Measurements from ENCODE around the gene EFEMP2.

Gene EFEMP2

DNA sequence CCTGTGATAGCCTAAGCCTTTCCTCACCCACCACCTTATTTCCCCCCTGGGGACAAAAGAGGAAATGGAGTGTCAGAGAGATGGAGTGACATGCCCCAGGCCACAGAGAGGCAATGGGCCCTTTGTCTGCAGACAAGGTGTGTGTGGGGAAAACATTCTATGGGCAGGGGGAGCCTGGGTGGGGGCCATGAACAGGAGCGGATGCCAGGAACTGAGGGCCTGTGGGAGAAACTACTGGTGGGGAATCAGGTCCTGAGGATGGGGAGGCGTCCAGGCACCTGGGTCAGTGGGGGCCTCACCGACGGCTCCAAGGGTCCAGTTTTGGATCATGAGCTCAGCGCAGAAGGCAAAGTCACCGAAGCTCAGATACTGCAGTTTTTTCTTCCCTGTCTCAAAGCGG, 12.6 kb upstream of the EFEMP2 start:
- in situ Hi-C loops (cut with MboI; ENCODE audit: low sequenced_read_pairs) = no loop called here

DNA sequence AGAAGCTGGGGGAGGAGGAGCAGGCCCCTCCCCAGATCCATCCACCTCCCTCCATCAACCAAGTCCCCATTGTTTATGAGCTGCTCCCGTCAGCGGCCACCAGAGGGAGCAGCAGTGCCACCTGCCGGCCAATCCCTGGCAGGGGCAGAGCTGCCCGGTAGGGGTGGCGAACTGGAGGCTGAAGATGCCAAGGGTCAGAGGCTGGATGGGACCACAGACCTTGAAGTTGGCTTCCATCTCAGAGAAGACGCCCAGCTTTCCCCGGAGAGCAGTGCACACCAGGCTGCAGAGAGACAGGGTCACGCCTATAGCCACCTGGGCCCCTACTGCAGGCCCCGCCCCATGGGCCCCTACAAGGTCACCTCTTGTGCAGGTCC, 12.1 kb upstream of the EFEMP2 start:
- in situ Hi-C loops (cut with MboI; ENCODE audit: low sequenced_read_pairs) = no loop called here

DNA sequence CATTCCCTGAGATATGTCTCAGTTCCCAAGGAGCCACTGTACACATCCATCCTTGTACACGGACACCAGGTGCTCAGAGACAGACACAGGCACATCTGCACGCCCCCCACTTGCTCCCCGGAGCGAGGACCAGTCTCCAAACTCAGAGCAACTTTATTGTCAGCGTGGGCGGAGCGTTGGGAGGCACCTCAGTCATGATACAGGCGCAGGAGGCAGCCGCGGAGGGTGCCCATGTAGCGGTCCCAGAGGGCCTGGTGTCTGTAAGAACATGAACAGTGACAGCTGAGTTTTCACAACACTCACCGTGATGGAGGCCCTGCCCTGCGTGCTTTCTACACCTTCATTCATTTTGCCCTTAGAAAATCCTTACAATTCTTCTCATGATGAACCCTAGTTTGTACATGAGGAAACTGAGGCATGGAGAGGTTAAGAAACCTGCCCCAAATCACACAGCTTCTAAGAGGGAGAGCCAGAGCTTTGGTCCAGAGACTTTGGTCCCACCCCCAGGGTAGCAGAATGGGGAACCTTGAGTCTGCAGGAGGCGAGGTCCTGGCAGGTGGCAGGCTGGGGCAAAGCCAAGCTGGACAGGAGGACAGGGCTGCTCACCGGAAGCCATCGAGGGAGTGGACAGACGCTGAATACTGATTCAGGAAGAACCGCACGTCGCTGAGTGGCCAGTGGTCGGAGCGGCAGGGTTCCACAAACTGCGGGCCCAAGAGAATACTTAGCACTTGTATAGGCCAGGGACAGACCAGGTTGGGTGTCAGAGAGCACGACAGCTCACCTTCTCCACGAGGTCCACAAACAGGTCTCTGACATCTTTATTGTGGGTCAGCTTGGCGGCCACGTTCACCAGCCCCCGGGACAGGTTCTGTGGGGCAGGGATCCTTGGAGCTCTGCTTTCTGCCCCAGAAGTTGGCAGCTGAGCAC, 11.5 kb upstream of the EFEMP2 start:
- in situ Hi-C loops (cut with MboI; ENCODE audit: low sequenced_read_pairs) = no loop called here

DNA sequence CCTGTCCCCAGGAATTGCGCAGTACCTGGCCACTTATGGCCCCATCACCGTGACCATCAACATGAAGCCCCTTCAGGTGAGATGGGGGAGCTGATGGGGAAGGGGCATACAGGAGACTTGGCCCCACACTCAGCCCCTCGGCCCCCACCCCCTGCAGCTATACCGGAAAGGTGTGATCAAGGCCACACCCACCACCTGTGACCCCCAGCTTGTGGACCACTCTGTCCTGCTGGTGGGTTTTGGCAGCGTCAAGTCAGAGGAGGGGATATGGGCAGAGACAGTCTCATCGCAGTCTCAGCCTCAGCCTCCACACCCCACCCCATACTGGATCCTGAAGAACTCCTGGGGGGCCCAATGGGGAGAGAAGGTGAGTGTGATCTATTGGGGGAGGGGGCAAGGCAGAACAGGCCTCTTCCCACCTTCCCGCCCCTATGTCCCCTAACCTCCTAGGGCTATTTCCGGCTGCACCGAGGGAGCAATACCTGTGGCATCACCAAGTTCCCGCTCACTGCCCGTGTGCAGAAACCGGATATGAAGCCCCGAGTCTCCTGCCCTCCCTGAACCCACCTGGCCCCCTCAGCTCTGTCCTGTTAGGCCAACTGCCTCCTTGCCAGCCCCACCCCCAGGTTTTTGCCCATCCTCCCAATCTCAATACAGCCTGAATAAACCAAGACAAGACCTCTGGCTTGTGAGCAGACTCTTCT, 10.6 kb upstream of the EFEMP2 start:
- in situ Hi-C loops (cut with MboI; ENCODE audit: low sequenced_read_pairs) = no loop called here

DNA sequence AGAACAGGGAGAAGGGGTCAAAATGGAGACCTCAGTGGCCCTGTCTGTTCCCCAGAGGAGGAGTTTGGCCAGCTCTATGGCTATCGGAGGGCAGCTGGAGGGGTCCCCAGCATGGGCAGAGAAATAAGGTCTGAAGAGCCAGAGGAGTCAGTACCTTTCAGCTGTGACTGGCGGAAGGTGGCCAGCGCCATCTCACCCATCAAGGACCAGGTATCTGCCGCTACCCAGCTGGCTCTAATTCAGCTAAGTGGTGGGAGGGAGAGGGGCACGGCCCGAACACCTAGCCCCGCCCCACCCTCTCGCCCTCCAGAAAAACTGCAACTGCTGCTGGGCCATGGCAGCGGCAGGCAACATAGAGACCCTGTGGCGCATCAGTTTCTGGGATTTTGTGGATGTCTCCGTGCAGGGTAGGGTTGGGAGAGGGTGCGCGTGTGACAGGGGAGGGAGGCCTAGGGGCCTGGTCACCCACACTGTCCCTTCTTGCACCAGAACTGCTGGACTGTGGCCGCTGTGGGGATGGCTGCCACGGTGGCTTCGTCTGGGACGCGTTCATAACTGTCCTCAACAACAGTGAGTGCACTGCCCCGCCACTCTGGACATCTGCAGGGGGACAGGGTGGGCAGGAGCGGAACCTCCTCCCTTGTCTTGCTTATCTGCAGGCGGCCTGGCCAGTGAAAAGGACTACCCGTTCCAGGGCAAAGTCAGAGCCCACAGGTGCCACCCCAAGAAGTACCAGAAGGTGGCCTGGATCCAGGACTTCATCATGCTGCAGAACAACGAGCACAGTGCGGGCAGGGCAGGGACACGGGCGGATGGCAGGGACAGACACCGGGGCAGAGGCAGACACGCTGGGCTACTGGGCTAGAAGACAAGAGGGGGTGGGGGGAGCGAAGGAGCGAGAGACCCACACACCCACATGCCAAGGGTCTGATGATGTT, 9.8 kb upstream of the EFEMP2 start:
- in situ Hi-C loops (cut with MboI; ENCODE audit: low sequenced_read_pairs) = no loop called here

DNA sequence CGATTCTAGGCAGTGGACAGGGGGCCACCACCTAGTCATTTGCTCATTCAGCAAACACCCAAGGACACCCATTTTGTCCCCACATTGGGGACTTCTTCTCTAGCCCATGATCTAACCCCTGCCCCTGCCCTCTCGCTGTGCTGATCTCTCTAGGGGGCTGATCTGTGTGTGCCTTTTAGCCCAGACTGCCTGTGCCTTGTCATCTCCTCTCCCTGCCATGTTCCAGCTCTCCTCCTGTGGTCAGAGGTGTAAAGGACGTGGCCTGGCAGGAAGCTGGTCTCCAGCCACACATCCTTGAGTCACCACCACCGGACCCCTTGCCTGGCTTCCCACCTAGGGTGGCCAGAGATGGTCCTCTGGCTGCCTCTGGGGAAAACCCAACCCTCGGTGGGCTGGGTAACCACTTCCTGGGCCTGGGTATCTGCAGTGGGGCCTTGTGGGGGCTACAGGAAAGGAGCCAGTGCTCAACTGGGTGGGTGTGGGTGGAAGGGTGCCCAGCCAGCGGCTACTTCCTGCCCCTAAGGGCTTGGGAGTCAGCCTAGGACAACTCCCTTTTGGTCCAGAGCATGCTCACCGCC, 8.3 kb upstream of the EFEMP2 start:
- in situ Hi-C loops (cut with MboI; ENCODE audit: low sequenced_read_pairs) = no loop called here

DNA sequence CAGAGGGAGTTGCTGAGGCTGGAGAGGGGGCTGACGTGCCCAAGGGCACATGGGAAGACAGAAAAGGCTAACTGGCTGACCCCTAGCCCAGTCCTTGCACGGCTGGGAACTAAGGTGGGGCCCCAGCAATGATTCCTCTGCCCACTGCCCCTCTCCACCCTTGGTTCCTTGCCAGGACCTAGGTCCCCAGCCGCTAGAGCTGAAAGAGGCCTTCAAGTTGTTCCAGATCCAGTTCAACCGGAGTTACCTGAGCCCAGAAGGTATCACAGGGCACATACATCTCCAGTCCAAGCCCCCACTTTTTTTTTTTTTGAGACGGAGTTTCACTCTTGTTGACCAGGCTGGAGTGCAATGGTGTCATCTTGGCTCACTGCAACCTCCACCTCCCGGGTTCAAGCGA, 7.4 kb upstream of the EFEMP2 start:
- in situ Hi-C loops (cut with MboI; ENCODE audit: low sequenced_read_pairs) = no loop called here

DNA sequence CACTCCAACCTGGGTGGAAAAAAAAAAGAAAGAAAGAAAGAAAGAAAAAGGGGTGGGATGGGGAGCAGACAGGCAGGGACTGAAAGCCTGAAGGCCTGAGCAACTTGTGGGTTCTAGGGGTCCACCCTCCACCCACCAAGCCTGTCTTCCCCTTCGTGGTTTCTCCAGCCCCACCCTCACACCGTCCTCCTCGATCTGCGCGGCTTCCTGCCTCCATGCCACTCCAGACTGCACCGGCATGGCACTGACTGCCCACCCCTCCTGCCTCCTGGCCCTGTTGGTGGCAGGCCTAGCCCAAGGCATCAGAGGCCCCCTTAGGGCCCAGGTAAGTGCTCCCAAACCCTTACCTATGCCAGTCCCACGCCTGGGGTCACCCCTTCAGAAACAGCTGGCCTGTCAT, 7.0 kb upstream of the EFEMP2 start, which contains the start of gene CTSW:
Gene CTSW (plus strand): TSS at position 221 of the 400 bp plus-strand sequence. CDS start 18 bp downstream, at position 239.
- in situ Hi-C loops (cut with MboI; ENCODE audit: low sequenced_read_pairs) = no loop called here

DNA sequence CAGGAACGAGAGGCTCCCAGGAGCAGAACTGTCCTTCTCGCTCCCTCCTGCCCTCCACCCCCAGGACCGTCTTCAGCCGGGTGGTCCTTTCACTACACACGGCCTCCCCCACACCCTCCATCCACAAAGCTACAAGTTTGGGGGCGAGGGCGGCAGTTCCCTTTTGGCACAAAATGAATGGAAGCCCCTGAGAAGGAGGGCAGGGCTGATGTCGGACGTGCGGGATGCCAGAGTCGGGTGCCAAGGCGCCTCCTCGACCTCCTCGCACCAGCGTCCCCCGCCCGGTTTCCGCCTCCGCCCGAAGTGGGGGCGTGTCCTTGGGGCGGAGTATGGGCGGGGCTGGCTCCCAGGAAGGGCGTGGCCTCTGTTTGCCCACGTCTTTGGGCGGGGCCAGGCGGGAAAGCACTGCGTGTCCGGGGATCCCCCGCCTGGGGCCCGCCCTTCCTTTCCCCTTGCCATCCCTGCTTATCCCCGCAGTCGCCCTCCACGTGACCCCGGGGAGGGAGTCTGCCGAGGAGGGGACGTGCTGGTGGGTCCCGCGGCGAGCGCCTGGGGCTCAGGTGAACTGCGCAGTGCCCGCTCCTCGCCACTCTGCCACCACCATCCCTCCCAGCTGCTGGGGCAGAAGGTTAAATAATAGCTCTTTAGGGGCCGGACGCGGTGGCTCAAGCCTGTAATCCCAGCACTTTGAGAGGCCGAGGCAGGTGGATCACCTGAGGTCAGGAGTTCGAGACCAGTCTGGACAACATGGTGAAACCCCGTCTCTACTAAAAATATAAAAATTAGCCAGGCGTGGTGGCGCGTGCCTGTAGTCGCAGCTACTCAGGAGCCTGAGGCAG, 937 bp upstream of the EFEMP2 start:
- in situ Hi-C loops (cut with MboI; ENCODE audit: low sequenced_read_pairs) = no loop called here

DNA sequence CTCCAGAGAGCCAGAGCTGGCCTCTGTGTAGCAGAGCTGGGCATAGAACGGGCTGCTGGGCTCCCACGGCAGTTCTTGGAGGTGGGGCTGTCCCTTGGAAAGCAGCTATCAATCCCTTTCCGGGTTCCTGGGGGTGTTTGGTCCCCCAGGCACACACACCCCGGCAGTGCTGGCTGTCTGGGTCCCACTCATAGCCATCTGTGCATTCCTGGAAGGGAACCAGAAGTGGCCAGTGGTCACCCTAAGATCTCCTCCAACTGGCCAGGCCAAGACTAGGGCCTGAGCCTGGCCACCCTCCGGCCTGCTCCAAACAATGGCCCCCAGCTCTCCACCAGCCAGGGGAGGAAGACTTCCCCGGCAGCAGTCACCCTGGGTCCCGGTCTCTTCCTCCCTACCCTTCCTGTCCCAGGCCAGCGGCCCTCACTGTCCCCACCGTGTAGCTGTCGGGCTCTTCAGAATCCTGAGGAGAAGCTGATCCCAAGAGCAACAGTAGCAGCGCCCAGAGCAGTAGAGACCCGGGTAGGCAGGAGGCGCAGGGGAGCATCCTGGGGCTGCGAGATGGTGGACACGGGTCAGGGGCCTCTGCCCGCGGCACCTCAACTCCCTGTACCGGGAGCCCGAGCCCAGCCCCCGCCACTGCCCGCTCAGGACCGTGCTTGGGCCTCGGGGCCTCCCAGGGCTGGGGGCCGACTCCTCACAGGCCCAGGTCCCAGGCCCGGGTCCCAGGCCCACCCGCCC, 620 bp downstream of the EFEMP2 start:
- in situ Hi-C loops (cut with MboI; ENCODE audit: low sequenced_read_pairs) = no loop called here

DNA sequence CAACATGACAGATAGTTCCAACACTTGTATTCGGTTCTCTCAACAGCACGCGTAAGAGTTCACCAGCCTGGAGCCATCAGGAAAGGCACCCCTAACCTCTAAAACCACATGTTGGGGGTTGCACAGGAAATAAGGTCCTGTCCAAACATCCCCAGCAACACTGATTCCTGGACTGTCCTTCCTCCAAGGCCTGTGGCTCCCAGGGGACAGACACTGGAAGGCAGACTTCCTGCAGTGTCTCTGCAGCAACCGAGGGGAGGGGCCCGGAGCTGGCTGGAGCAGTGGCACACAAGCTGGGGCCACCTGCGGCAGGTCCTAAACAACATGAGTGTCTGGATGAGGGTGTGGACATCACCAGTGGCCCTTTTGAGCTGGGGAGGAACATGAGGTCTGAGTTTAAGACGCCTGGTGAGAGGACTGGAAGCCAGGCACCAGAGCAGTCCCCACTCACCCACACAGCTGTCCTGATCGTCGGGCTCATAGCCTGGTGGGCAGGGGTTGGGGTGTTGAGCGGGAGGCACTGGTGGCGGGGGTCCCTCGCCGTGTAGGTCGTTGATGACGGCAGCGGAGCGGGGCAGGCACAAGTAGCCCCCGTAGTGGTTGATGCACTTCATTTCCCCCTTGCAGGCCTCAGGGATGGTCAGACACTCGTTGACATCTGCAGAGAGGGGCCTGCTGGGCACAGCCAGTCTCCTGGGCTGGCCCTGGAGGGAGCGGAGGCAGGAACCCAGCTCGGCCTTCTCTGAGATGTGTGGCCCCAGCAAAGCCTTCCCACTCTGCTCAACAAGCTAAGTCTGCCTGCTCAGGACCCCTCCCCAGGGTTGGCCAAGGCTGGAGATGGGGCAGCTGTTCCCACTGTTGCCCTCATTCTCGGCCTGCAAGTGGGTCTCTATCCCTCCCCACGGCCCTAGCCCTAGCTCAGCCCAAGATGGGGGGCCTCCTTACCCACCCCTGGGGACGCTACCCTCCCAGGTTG, 1.6 kb downstream of the EFEMP2 start:
- in situ Hi-C loops (cut with MboI; ENCODE audit: low sequenced_read_pairs) = no loop called here

DNA sequence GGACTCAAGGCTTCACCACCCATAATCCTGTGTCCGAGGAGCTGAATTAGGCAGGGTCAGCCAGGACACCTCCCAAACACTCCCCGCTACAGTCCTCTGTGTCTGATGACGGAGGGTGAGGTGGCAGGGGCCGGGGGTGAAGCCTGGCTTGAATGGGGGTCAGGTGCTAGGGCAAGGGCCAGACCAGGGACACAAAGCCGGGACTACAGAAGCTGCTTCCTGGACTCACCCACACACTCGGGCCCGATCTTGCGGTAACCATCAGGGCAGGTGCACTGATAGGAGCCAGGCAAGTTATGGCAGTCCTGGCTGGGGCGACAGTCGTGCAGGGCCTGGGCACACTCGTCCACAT, 2.3 kb downstream of the EFEMP2 start:
- in situ Hi-C loops (cut with MboI; ENCODE audit: low sequenced_read_pairs) = no loop called here

DNA sequence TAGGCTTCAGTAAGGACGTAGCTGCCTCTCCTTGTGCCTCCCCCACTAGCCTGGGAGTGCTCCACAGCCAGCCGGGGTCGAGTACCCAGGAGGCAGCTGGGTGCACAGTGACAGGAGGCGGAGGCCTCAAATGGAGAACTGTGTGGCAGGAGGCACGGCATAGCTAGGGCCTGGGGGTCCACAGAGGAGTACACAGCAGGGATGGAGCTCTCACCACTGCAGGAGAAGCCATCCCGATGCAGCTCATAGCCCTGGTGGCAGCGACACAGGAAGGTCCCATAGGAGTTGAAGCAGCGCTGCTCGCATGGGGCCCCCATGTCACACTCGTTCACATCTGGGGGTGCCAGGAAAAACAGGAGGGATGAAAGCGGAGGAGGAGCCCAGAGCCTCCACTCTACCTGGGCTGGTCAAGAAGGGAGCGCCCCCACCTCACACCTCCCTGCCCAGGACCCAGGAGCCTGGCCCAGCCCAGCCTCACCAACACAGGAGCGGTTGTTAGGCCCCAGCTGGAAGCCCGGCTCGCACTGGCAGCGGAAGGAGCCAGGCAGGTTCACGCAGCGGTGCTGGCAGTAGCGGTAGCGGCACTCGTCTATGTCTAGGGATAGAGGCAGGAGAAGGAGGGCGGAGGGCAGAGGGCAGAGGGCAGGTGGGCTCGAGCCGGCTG, 2.8 kb downstream of the EFEMP2 start:
- in situ Hi-C loops (cut with MboI; ENCODE audit: low sequenced_read_pairs) = no loop called here

DNA sequence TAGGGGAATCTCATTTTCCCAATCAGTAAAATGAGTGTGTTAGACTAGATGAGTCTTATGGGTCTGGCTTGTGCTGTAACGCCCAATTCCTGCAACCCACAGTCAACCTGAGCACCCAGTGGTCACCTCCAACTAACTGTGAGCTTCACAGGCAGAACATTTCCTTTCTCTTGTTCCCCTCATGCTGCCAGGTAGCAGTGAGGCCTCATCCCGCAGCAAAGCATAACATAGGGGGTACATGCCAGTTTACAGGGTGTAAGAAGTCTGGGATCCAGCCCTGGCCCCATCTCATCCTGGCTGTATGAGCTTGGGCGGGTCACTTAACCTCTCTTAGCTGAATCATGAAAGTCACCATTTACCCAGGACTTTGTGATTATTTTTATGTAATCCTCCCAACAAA, 3.7 kb downstream of the EFEMP2 start:
- in situ Hi-C loops (cut with MboI; ENCODE audit: low sequenced_read_pairs) = no loop called here

DNA sequence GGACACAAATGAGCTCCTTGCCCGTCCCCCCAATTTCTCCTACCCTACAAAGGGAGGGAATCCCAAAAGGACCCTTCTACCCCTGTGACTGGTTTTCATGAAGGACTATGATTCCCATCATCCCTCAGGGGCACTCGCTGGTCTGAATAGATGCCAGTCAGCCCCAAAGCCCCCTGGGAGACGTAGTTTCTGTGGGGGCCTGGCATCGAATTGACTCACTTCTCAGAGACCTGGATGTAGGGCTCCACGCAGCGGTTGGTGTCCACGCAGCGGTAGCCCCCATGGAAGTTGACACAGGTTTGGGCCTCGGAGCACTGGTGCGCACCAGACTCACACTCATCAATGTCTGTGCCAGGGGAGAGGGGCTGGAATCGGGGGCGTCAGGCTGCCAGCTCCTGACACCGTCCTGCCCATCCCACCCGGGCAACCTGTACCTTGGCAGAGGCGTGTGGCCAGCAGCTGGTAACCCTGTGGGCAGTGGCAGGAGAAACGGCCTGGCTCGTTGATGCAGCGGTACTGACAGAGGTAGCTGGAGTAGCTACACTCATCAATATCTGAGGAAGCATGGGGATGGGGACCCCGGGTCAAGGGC, 4.4 kb downstream of the EFEMP2 start:
- in situ Hi-C loops (cut with MboI; ENCODE audit: low sequenced_read_pairs) = no loop called here

DNA sequence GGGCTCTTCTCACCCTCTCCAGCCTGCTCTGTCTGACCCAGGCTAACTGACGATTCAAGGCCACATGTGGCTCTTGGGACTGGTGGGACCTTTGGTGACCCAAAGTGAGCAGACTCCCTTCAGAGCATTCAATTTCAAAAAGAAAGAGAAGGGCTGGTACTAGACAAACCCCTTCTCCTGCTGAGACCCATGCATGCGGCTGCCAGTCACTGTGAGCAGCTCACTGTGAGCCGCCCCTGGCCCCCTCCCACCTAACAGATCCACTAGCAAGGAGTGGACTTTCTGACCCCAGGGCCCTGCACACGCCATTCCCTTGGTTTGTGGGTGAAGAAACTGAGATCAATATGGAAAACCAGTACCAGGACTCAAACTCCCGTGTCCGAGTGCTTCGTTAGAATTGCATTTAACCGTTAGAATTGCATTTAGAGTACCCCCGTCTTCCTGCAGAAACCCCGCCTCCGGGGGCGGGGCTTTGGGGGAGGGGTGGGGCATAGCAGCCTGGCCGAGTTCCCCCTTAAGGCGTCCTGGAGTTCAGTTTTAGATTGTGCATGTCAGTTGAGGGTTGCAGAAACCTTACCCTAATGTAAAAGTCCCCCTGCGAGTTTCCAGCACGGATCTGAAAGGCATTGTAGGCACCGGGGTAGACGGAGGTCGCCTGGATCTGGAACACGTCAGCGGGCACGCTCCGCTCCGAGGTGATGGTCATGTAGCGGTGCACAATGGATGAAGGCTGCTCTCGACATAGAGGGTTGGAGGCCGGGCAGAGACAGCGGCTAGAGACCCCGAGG, 5.1 kb downstream of the EFEMP2 start:
- in situ Hi-C loops (cut with MboI; ENCODE audit: low sequenced_read_pairs) = no loop called here

Data from hTERT RPE-1 (cell line).